Psoas muscle (tissue), 8 donors: ENCODE measurements around the gene PLEKHA8. TPM values are rescaled to one million over a fixed set of nuclear protein-coding genes. Genes with fewer than 3 reads are reported as not detected.
A peak's percentile ranks its signal among the peaks of the same experiment; 100 is the strongest.

Experiments
- ATAC-seq, 4 donors: fragments of 200-7000 bp; cut with Tn5 transposase; one replicate each; pipeline ENCODE4 v1.9.1; 2020; ENCODE audit warnings: moderate library complexity in 3 of 4, mild to moderate bottlenecking in 2 of 4
- DNase-seq, 2 donors: peaks; one replicate each; pipeline ENCODE4 v3.0.0-alpha.2; 2020
- H3K27ac ChIP-seq: fragments of 200-600 bp; one replicate; pipeline ENCODE4 v1.8.0; 2022
- H3K27me3 ChIP-seq, 3 donors: fragments of 200-600 bp in 1 of 3; one replicate each; pipeline versions ENCODE4 v1.6.1 to v1.8.0; 2013 to 2022; ENCODE audit warnings: low read length in 2 of 3, mild to moderate bottlenecking in 2 of 3, moderate library complexity in 1 of 3; ENCODE audit not compliant: insufficient read depth in 3 of 3
- H3K36me3 ChIP-seq, 2 donors: fragments of 200-600 bp in 1 of 2; one replicate each; pipeline versions ENCODE4 v1.6.1 to v1.8.0; 2013 to 2022; ENCODE audit warnings: low read depth in 1 of 2, mild to moderate bottlenecking in 1 of 2, moderate library complexity in 1 of 2; ENCODE audit not compliant: insufficient read depth in 1 of 2
- H3K4me1 ChIP-seq: fragments of 200-600 bp; one replicate; pipeline ENCODE4 v1.8.0; 2022
- H3K4me3 ChIP-seq: fragments of 200-600 bp; one replicate; pipeline ENCODE4 v1.8.0; 2022; ENCODE audit warnings: mild to moderate bottlenecking
- H3K9me3 ChIP-seq: fragments of 200-600 bp; one replicate; pipeline ENCODE4 v1.8.0; 2022
- CTCF ChIP-seq: fragments of 200-600 bp; IDR thresholded peaks from one replicate; pipeline ENCODE4 v1.8.0; 2022; ENCODE audit warnings: antibody characterized with exemption
- WGBS, 3 donors: extraction: QIAGEN DNeasy Blood & Tissue Kit; methylation state at CpG; one replicate each; pipeline versions ENCODE4 v1.1.6 to v1.1.7; 2013; 5-methylcytosine and 5-hydroxymethylcytosine counted together
- intact Hi-C, 2 donors: fragments of 100-400 bp; cut with DNase I; formaldehyde crosslinking; loops; one replicate each; pipeline versions ENCODE4 v1.11.0 to v1.14.2; 2022
- polyA plus RNA-seq, 3 donors: library from polyadenylated mRNA; stranded (reverse); fragments of 200-250 nt; gene quantifications; one replicate each; pipeline ENCODE4 v1.2.3, GENCODE V29; 2013
- total RNA-seq, 4 donors: library from RNA; stranded (reverse); fragmentation: NEBNext Ultra II Directional in 2 of 4; extraction: Animal tissue kit (Norgen Biotek cat#: 25700) in 2 of 4; gene quantifications; one replicate each; pipeline versions ENCODE4 v1.2.1 to v1.2.4, GENCODE V29; 2021 to 2023
- donor health status: healthy with polysubstance abuse.
- donor health status: DM: no; HTN: no; CAD: no; lungs with moderate emphysema.
- donor health status: Bipolar disorder and iron deficiency.
- donor health status: healthy.
- donor health status: DM: yes; HTN: yes; CAD: no.
- donor health status: DM: no; HTN: no; CAD: no.
- donor health status: DM: no; HTN: no; CAD: no.
- donor health status: DM: yes; HTN: yes; CAD: no.

PLEKHA8 gene
- total and polyA plus RNA-seq, 7 donors, result 1.3 to 4.0 (median 3.7) TPM

- peaks cover 76% of the 10 kb centered on the region for H3K4me1 ChIP-seq
- TF ChIP-seq CTCF, result no peak
- WGBS, 3 donors, result 48 to 80% (median 56%) methylated on average over 3 of the region's 3 CpGs
- no peak overlapping the region for H3K4me3 ChIP-seq
- ATAC-seq (peak; percentile 22 to 66 (median 50)), DNase-seq (no peak)
- H3K27me3 ChIP-seq, result no peaks in the 10 kb centered on the region
- H3K36me3 ChIP-seq, result no peaks in the 10 kb centered on the region
- H3K9me3 ChIP-seq, result no peaks in the 10 kb centered on the region
- intact Hi-C loops, result loop anchor here in 1 of 2 donors (2.0 kb wide), 2 partner anchors 54 to 112 kb away; partner anchors contain the start of gene ZNRF2
- peak overlapping the region; percentile 87 for H3K27ac ChIP-seq
Measured at GRCh38 chr7:30172451-30172850, 144.2 kb downstream of the PLEKHA8 start.

- peak overlapping the region; percentile 31 for H3K4me3 ChIP-seq
- H3K36me3 ChIP-seq, result no peaks in the 10 kb centered on the region
- intact Hi-C loops, result loop anchor here in 1 of 2 donors (2.0 kb wide), 2 partner anchors 54 to 112 kb away; partner anchors contain the start of gene ZNRF2
- peaks cover 85% of the 10 kb centered on the region for H3K4me1 ChIP-seq
- no peak for TF ChIP-seq CTCF
- H3K27ac ChIP-seq, result peak overlapping the region; percentile 87
- DNase-seq, result peak; percentile 84 to 93
- no peaks in the 10 kb centered on the region for H3K27me3 ChIP-seq
- WGBS, 3 donors, result 22 to 23% (median 23%) methylated on average over 13 of the region's 13 CpGs
- peak; percentile 86 to 89 (median 87) for ATAC-seq
- H3K9me3 ChIP-seq, result no peaks in the 10 kb centered on the region
Measured at GRCh38 chr7:30173058-30173897, 145.1 kb downstream of the PLEKHA8 start.

GRCh38 chr7:30175180-30175579 is 147.0 kb downstream of the PLEKHA8 start:
- DNase-seq (no peak), ATAC-seq (no peak)
- no peaks in the 10 kb centered on the region for H3K9me3 ChIP-seq
- WGBS, 3 donors, result 19 to 25% (median 21%) methylated on average over 3 of the region's 3 CpGs
- peak overlapping the region; percentile 87 for H3K27ac ChIP-seq
- no peak for TF ChIP-seq CTCF
- intact Hi-C loops, result no loop called here
- H3K36me3 ChIP-seq, result no peaks in the 10 kb centered on the region
- H3K27me3 ChIP-seq, result no peaks in the 10 kb centered on the region
- H3K4me3 ChIP-seq, result no peak overlapping the region
- H3K4me1 ChIP-seq, result peaks cover 86% of the 10 kb centered on the region

- Histone ChIP-seq H3K27me3 (no peaks in the 10 kb centered on the region), H3K9me3 (no peaks in the 10 kb centered on the region), H3K4me3 (no peak overlapping the region), H3K27ac (peak overlapping the region; percentile 87), H3K4me1 (peaks cover 83% of the 10 kb centered on the region), H3K36me3 (no peaks in the 10 kb centered on the region)
- ATAC-seq, result no peak
- WGBS, 3 donors, result 69 to 71% (median 70%) methylated on average over 7 of the region's 7 CpGs
- intact Hi-C loops, result no loop called here
- no peak for TF ChIP-seq CTCF
- DNase-seq, result no peak
Measured at GRCh38 chr7:30175636-30176147, 147.5 kb downstream of the PLEKHA8 start.
